ACHN (cell line): ENCODE data around the gene FADD.
"Not testable (repeated sequence)": the region's sequence is repeated elsewhere in the genome, so short reads cannot be mapped to it uniquely, and the experiment has no call there.

Experiments used
- DNase-seq: peaks from one replicate; pipeline ENCODE4 v3.0.0-alpha.2; 2015
- in situ Hi-C: cut with HindIII; loops from 2 replicates; pipeline ENCODE4 v1.10.0; 2017; ENCODE audit warnings: low sequenced_read_pairs, low pct_ligation_motif_present, low pct_unique_long_range_greater_than_20kb

The FADD gene

DNA sequence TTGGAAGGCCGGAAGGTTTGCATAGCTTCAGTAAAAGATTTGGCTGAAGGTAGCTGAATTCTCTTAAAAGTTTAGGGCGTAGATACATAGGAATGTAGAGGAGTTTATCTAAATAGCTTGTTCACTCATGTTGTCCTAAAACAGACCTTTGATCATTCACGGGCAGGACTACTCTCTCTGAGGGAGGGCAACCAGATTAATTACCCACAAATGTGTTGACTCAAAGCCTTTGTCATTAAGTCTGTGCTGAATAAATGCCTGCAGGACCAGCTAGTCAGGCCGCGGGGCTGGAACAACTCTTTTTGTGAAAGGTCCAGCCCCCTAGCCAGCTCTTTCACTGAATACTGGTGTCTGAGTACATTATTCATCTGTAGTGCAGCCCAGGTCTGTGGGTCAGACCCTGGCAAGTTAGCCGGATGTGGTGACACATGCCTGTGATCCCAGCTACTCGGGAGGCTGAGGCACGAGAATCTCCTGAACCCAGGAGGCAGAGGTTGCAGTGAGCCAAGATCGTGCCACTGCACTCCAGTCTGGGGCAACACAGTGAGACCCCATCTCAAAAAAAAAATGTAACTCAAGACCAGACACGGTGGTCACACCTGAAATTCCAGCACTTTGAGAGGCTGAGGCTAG, 2.8 kb upstream of the FADD start:
- in situ Hi-C loops: no loop called here
- no peak for DNase-seq

DNA sequence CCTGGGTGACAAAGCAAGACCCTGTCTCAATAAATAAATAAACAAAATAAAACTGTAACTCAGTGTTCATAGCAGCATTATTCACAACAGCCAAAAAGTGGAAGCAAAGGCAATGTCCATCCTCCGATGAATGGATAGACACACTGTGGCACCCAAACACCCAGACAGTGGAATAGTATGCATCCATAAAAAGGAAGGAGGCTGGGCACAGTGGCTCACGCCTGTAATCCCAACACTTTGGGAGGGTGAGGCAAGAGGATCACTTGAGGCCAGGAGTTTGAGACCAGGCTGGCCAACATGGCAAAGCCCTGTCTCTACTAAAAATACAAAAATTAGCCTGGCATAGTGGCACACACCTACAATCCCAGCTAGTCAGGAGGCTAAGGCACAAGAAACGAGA, 2.0 kb upstream of the FADD start:
- DNase-seq, in situ Hi-C loops: not testable (repeated sequence)

DNA sequence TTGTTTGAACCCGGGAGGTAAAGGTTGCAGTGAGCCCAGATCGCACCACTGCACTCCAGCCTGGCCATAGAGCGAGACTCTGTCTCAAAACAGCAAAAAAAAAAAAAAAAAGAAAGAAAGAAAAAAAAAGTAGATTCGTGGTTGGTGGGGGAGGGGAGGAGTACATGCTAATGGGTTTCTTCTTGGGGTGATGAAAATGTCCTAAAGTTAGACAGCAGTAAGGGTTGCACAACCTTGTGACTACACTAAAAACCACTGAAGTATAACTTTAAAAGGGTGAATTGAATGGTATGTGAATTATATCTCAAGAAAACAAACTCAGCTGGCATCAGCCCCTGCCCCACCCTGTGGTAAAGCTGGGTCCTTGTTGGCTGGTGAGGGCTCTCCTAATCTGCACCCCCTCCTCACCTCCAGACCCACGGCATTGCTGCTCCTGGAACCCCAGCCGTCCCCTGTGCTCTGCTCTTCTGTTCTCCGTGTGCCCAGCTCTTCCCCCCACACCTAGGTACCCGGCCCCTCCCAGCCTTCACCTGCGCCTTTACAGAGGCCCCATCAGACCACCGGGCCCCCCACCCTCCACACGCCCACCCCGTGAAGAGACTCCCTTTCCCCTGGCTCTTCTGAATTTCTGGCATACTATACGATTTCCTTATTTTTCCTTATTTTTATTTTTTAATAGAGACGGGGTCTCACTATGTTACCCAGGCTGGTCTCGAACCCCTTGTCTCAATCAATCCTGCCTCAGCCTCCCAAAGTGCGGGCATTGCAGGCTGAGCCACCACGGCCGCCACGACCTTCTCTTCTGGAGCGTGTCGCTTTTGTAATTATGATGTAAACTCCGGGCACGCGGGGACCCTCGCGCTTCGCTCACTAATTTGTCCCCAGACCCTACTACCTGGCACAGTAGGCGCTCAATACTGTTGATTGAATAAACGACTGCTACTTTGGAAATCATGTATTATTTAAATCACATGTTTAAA, 924 bp upstream of the FADD start:
- DNase-seq: no peak
- in situ Hi-C loops: no loop called here

DNA sequence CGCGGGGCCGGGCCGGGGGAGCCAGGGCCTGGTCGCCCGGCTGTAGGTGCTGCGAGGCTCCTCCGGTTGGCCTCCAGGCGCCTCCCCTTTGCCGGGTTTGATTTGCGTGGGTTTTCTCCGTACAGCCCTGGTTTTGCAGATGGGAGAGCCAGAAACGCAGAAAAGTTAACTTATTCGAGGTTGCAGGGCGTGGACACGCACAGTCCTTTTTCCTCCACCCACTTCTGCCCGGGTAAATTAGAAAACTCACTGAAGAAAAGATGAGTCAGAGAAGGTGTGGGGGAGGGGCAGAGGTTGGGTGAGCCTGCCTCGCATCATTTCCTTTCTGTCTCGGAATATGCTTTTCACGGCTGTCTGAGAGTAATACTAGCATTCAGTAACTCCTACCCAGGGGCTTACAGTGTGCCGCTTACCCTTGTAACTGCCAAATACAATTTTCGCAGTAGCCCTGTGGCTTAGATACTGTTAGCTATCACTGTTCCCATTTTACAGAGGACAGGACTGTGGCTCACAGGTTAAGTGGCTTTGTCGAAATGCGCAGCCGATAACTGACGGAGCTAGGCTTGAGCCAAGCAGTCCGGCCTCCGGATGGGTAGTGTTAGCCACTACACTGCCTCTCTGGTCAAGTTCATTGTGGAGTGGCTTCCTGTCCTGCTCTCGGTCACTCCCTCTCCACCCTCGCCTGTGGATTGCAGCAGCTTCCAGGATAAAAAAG, 812 bp downstream of the FADD start:
- in situ Hi-C loops: no loop called here
- DNase-seq: peak; percentile 84

DNA sequence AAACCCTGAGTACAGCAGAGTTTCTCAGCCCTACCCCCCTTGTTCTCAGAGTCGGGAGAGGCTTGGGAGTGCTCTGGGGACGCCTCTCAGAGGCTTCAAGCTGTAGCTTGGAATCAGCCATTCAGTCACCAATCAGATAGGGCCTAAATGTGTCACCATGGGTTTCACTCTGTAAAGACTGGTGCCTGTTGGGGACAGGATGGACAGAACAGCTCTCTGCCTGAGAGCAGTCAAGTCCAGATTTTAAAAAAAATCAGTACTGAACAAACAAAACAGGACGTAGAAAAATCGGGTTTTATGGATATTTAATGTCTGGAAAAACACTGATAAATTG, 1.3 kb downstream of the FADD start:
- DNase-seq: no peak

DNA sequence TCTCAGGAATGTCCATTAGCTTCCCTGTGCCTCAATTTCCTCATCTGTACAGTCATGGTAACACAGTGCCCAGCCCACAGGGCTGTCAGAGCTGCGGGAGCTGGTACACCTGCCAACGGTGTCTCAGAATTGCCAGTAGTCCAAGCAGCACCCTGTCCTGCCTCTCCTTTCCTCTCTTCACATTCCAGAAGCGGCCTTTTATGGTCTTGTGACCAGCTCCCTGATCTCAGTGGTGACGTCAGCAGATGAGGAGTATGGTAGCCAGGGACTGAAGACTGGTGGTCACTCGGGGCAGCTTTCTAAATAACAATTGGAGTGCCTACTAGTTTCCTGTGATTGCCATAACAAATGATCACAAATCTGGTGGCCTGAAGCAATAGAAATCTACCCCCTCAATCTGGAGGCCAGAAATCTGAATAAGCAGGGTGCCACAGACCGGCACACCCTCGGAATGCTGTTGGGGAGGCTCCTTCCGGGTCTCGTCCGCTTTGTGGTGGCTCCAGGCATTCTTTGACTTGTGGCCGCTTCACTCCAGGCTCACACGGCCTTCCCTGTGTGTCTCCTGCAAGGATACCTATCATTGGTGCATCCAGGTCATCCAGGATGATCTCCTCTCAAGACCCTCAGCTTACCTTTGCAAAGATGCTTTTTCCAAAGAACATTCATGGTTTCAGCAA, 2.1 kb downstream of the FADD start:
- in situ Hi-C loops: no loop called here
- no peak for DNase-seq

More for the DNA sequence above, 1.3 kb downstream of the FADD start:
- in situ Hi-C loops: no loop called here

DNA sequence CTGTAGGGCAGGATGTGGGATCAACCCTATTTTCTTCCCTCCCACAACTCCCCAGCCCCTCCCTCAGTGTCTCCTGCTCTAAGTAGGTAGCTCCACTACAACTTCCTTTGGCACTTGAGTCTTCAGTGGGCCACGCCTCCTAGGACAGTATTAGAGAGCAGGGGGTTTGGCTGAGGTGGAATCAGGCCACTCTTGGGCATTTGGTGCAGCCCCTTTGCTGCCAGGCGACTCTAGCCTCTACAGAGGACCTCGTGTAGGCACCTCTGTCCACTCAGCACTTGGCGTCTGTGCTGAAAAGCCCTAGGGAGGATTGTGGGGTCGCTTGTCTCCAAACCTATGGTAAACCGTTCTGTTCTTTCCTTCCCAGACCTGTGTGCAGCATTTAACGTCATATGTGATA, 2.7 kb downstream of the FADD start:
- in situ Hi-C loops: no loop called here
- DNase-seq: no peak

DNA sequence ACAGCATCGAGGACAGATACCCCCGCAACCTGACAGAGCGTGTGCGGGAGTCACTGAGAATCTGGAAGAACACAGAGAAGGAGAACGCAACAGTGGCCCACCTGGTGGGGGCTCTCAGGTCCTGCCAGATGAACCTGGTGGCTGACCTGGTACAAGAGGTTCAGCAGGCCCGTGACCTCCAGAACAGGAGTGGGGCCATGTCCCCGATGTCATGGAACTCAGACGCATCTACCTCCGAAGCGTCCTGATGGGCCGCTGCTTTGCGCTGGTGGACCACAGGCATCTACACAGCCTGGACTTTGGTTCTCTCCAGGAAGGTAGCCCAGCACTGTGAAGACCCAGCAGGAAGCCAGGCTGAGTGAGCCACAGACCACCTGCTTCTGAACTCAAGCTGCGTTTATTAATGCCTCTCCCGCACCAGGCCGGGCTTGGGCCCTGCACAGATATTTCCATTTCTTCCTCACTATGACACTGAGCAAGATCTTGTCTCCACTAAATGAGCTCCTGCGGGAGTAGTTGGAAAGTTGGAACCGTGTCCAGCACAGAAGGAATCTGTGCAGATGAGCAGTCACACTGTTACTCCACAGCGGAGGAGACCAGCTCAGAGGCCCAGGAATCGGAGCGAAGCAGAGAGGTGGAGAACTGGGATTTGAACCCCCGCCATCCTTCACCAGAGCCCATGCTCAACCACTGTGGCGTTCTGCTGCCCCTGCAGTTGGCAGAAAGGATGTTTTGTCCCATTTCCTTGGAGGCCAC, 3.3 kb downstream of the FADD start:
- in situ Hi-C loops: no loop called here
- DNase-seq: no peak

DNA sequence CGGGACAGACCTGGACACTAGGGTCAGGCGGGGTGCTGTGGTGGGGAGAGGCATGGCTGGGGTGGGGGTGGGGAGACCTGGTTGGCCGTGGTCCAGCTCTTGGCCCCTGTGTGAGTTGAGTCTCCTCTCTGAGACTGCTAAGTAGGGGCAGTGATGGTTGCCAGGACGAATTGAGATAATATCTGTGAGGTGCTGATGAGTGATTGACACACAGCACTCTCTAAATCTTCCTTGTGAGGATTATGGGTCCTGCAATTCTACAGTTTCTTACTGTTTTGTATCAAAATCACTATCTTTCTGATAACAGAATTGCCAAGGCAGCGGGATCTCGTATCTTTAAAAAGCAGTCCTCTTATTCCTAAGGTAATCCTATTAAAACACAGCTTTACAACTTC, 3.9 kb downstream of the FADD start:
- in situ Hi-C loops: no loop called here
- DNase-seq: no peak

DNA sequence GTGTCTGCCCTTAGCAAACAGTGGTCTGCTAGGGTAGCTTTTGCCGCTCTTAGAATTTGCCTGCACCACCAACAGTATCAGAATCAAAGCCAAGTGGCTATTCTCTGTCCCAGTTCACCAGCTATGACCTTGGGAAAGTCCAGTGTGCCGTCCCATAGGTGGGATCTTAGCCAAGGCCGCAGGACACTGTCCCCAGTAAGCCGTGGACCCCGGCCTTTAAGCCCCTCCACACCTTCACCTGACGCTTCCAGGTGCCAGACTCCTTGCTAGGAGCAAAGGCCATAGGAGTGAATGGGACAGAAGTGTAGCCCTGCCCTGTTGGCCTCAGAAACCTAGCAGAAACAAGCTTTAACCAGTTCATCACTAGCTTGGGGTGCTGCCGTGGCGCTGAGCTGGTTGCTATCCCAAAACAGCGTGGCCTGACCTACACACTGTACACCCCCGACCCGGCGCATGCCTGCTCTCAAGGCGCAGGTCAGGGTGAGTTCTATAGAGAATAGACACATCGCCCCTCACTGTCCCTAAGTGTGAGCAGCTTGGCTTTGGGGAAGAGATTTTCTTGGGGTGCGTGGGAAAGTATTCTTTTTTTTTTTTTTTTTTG, 4.5 kb downstream of the FADD start:
- in situ Hi-C loops: no loop called here

DNA sequence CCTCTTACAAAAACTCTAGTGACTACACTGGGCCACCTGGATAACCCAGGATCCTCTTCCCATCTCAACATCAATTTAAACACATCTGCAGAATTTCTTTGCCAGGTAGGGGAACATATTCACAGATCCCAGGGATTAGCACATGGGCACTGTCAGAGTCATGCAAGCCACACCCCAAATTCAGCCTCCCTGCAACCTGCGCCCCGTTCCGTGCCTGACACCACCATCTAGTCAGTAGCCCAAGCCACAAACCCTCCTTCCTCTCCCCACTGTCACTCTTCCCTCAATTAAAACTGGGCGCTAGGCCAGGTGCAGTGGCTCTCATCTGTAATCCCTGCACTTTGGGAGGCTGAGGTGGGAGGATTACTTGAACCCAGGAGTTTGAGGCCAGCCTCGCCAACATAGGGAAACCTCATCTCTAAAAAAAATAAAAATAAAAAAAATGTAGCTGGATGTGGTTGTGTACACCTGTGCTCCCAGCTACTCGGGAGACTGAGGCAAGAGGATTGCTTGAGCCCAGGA, 6.4 kb downstream of the FADD start:
- in situ Hi-C loops: no loop called here
- no peak for DNase-seq

More for the DNA sequence above, 4.5 kb downstream of the FADD start:
- no peak for DNase-seq

DNA sequence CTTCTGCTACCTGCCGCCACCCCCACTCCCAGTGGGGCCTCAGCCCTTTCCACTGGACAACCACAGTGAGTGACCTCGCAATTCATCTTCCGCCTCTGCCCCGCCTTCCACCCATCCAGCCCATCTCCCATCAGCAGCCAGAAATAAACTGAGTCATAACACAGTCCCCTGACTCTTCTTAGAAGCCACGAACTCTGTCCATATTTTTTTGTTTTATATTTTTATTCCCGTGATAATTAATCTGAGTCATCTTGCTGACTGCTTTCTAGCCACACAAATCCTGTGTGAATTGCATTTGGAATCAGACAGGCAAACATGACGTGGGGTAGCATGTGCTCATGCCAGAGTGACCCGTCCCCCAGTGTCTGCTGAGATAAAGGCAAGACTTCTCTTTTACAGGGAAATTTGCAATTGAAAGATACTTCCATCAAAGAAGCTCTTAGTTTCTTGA, 7.0 kb downstream of the FADD start:
- in situ Hi-C loops: no loop called here
- no peak for DNase-seq

DNA sequence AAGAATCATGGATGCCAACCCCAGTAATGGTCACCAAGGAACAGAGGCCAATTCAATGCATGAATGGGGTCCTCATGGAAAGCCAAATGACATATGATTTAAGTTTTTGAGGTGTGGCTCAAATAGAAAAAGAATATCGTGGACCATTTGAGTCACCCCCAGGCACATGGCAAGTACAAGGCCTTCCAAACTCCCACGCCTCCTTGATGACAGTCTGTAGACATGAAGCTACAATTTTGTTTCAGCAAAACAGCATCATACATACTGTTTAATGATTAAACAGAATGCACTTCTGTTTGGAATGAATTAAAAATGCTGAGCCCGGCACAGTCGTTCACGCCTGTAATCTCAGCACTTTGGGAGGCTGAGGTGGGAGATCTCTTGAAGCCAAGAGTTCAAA, 7.4 kb downstream of the FADD start:
- no peak for DNase-seq

DNA sequence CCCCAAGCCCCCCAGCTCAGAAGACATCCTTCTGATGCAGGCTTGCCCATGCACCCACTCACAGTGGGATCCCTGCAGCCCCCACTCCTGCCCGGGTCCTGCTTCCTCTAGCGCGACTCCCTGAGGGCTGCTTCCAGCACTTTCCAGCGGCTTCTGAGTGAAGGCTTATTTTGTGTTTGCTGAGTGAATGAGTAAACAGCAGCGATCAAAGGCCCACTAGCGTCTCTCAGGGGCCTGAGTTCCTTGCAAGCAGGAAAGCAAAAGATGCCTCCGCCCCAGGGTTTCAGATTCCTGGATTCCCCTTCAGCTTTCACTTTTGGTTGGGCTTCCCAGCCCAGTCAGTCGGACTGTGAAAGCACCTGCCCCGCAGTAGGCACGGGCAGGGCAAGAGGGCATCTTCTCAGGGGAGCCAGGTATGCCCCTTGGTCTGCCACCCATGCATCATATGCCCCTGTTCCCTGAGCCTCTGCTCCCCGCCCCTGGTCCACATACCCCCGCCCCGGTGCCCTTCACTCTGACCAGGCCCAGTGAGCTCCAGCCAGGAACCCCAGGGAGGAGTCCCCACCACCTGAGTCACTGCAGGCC, 9.2 kb downstream of the FADD start:
- no peak for DNase-seq

More for the DNA sequence above, 7.4 kb downstream of the FADD start:
- in situ Hi-C loops: no loop called here

DNA sequence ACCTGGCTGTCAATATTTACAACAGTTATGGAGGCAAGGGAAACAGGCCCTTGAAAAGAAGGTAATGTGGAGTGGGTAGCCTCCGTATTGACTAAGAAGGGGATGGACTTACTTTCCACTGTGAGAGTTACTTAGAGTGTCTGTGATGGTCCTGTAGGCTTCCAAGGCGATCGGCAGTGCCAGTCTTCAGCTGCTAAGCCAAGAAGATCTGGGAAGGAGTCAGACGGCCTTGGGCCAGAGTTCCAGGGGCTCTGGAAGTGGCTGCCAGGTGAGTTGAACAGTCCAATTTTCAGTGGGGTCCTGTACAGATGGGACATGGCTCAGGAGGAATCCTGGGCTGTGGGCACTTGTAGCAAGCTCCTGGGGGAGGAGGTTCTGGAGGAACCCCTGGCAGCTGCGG, 14.3 kb downstream of the FADD start:
- DNase-seq, in situ Hi-C loops: not testable (repeated sequence)

More for the DNA sequence above, 9.2 kb downstream of the FADD start:
- in situ Hi-C loops: no loop called here

DNA sequence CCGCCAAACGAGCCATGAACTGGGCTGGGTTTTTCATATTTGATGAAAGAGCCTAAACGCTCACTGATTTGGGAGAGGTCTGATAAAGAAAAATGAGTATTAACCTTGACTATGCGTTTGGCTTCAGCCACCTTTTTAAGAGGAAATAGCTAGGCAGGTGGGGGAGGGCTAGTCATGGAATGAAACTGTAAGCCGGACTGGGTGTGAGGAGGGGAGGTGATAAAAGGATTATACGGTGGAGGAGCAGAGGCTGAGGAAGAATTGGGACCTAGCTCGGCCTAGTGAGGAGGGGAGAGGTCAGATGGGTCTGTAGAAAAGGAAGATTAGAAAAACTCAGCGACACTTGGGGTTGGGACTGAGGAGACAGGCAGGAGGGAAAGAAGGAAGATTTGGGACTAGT, 15.0 kb downstream of the FADD start:
- DNase-seq, in situ Hi-C loops: not testable (repeated sequence)

DNA sequence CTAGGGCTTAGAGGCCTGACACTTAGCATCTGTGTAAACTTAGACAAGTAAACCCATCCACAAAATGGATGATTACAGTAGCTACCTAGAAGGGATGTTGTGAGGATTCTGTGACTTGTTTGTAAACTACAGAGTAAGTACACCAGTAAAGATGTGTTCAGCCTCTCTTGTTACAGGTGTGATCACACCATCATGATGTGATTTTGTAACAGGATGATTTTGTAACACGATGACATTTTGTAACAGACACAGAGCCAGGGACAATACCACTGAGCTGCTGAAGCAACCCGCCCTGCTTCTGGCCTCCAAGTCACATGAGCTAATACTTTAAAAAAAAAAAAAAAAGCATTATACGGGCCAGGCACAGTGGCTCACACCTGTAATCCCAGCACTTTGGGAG, 17.0 kb downstream of the FADD start:
- in situ Hi-C loops: no loop called here
- no peak for DNase-seq
